HepG2 (cell line): ENCODE measurements around the gene CEP76. TPM values are rescaled to one million over a fixed set of nuclear protein-coding genes. Genes with fewer than 3 reads are reported as not detected.
A peak's percentile ranks its signal among the peaks of the same experiment; 100 is the strongest.

ENCODE experiments used
- BORCS8-MEF2B ChIP-seq: sonication (generic); formaldehyde crosslinking; IDR thresholded peaks from 2 replicates; pipeline ENCODE4 v1.8.0; 2022; ENCODE audit warnings: mild to moderate bottlenecking, missing genetic modification reagents
- GATAD2A ChIP-seq: IDR thresholded peaks from 2 replicates; pipeline ENCODE4 v1.6.1; 2016
- SNAPC2 ChIP-seq: sonication (generic); formaldehyde crosslinking; IDR thresholded peaks from 2 replicates; pipeline ENCODE4 v1.8.1; 2022; ENCODE audit warnings: mild to moderate bottlenecking, missing genetic modification reagents
- SOX13 ChIP-seq, 3 experiments: fragments of 450-650 bp in 1 of 3; sonication (generic) in 1 of 3; formaldehyde crosslinking in 1 of 3; IDR thresholded peaks in 2 of 3; conservative IDR thresholded peaks in 1 of 3; 2 replicates each; pipeline versions ENCODE4 v1.5.0 to v1.6.1; 2016 to 2020; ENCODE audit warnings: antibody characterized with exemption in 1 of 3, mild to moderate bottlenecking in 1 of 3, missing compliant biosample characterization in 1 of 3, missing genetic modification reagents in 1 of 3, moderate library complexity in 1 of 3
- STAT5B ChIP-seq: sonication (generic); formaldehyde crosslinking; IDR thresholded peaks from 2 replicates; pipeline ENCODE4 v1.4.0; 2020; ENCODE audit warnings: missing genetic modification reagents
- ZBTB25 ChIP-seq: IDR thresholded peaks from 2 replicates; pipeline ENCODE4 v1.6.1; 2018; ENCODE audit warnings: missing genetic modification reagents
- ZNF816 ChIP-seq: sonication (generic); formaldehyde crosslinking; IDR thresholded peaks from 2 replicates; pipeline ENCODE4 v1.8.0; 2022; ENCODE audit warnings: missing genetic modification reagents, mild to moderate bottlenecking, borderline replicate concordance
- polyA plus RNA-seq, 8 experiments: library from polyadenylated mRNA; depleted of rRNA in 3 of 8; stranded (reverse) in 7 of 8; unstranded in 1 of 8; fragments of >200 nt; fragmentation: Illumina TruSeq in 4 of 8; extraction: Trizol in 4 of 8; gene quantifications; 2 replicates each; pipeline versions ENCODE4 v1.2.1 to v1.2.3, GENCODE V29; 2011 to 2016; ENCODE audit warnings: low read depth in 4 of 8, missing spikeins in 1 of 8, mixed read lengths in 1 of 8; ENCODE audit not compliant: insufficient read depth in 1 of 8
- total RNA-seq, 5 experiments: library from RNA; depleted of rRNA; stranded (reverse); fragments of >200 nt; fragmentation: Illumina TruSeq; extraction: Trizol; gene quantifications; 2 replicates each; pipeline ENCODE4 v1.2.3, GENCODE V29; 2016; ENCODE audit warnings: low read depth in 1 of 5
- TF ChIP-seq, protein P1 (sequence below): IDR thresholded peaks from 2 replicates; pipeline ENCODE4 v1.4.0; 2020; ENCODE audit warnings: mild to moderate bottlenecking, missing genetic modification reagents
- TF ChIP-seq, protein P2 (sequence below): sonication (generic); formaldehyde crosslinking; conservative IDR thresholded peaks from 2 replicates; pipeline ENCODE4 v1.4.0; 2020; ENCODE audit warnings: mild to moderate bottlenecking, missing genetic modification reagents, moderate library complexity

Gene CEP76
- total and polyA plus RNA-seq, 2 of the 13 experiments (the other 11 are each of a cell fraction or from before 2014, with no cell fraction given): 13.9 to 15.1 TPM

DNA sequence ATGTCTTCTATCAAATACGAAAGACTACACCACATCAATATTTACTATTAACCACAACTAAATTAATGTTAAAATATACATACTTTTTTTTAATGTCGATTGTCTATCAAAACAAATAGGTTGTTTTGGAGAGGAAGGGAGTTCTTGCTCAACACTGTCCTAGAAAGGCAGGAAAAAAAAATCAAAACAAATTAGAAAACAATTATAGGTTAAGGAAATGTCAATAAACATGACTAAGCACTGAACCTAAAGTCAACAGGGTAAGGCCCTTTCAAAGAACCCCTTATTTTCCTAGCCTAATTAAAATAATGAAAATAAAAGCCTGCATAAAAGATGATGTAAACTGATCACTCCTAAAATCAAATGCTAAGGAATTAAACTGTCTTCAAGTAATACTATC lies 2.8 kb downstream of the CEP76 start (continued):
- TF ChIP-seq, protein P1, sequence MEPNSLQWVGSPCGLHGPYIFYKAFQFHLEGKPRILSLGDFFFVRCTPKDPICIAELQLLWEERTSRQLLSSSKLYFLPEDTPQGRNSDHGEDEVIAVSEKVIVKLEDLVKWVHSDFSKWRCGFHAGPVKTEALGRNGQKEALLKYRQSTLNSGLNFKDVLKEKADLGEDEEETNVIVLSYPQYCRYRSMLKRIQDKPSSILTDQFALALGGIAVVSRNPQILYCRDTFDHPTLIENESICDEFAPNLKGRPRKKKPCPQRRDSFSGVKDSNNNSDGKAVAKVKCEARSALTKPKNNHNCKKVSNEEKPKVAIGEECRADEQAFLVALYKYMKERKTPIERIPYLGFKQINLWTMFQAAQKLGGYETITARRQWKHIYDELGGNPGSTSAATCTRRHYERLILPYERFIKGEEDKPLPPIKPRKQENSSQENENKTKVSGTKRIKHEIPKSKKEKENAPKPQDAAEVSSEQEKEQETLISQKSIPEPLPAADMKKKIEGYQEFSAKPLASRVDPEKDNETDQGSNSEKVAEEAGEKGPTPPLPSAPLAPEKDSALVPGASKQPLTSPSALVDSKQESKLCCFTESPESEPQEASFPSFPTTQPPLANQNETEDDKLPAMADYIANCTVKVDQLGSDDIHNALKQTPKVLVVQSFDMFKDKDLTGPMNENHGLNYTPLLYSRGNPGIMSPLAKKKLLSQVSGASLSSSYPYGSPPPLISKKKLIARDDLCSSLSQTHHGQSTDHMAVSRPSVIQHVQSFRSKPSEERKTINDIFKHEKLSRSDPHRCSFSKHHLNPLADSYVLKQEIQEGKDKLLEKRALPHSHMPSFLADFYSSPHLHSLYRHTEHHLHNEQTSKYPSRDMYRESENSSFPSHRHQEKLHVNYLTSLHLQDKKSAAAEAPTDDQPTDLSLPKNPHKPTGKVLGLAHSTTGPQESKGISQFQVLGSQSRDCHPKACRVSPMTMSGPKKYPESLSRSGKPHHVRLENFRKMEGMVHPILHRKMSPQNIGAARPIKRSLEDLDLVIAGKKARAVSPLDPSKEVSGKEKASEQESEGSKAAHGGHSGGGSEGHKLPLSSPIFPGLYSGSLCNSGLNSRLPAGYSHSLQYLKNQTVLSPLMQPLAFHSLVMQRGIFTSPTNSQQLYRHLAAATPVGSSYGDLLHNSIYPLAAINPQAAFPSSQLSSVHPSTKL (CRISPR knock-in tag): peak; percentile 61; the same call in 1 of the 2 replicates
- TF ChIP-seq GATAD2A (CRISPR knock-in tag) (peak; percentile 45; the same call in 1 of the 2 replicates), SOX13 (IDR thresholded peaks at IDR 0.05) (no peak), SOX13 (CRISPR knock-in tag; conservative IDR thresholded peaks at IDR 0.05 in 1 of 2, IDR thresholded peaks at IDR 0.05 in 1 of 2) (peak in 1 of 2 experiments; percentile 75; a peak in 2 of 4 replicates), ZBTB25 (CRISPR knock-in tag) (0 out of 2 replicates have a peak, but pooled peaks have one; percentile 23), SNAPC2 (CRISPR knock-in tag) (no peak), STAT5B (no peak), ZNF816 (CRISPR knock-in tag) (no peak), BORCS8-MEF2B (CRISPR knock-in tag) (no peak)
- TF ChIP-seq, protein P2, sequence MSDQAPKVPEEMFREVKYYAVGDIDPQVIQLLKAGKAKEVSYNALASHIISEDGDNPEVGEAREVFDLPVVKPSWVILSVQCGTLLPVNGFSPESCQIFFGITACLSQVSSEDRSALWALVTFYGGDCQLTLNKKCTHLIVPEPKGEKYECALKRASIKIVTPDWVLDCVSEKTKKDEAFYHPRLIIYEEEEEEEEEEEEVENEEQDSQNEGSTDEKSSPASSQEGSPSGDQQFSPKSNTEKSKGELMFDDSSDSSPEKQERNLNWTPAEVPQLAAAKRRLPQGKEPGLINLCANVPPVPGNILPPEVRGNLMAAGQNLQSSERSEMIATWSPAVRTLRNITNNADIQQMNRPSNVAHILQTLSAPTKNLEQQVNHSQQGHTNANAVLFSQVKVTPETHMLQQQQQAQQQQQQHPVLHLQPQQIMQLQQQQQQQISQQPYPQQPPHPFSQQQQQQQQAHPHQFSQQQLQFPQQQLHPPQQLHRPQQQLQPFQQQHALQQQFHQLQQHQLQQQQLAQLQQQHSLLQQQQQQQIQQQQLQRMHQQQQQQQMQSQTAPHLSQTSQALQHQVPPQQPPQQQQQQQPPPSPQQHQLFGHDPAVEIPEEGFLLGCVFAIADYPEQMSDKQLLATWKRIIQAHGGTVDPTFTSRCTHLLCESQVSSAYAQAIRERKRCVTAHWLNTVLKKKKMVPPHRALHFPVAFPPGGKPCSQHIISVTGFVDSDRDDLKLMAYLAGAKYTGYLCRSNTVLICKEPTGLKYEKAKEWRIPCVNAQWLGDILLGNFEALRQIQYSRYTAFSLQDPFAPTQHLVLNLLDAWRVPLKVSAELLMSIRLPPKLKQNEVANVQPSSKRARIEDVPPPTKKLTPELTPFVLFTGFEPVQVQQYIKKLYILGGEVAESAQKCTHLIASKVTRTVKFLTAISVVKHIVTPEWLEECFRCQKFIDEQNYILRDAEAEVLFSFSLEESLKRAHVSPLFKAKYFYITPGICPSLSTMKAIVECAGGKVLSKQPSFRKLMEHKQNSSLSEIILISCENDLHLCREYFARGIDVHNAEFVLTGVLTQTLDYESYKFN (CRISPR knock-in tag): 0 out of 2 replicates have a peak, but pooled peaks have one; percentile 31
